Caco-2 (cell line): ENCODE results near the gene DNMT3A. TPM values are rescaled to one million over a fixed set of nuclear protein-coding genes. Genes with fewer than 3 reads are reported as not detected.

ENCODE experiments used
- BruUV-seq: library from RNA; stranded (reverse); fragments of 400-500 nt; replicated peaks from 2 replicates; lab custom pipeline; 2021; lab: Mats Ljungman, UMichigan
- CTCF ChIA-PET: fragments of 300-600 bp; sonication (Branson Sonifier 250); formaldehyde crosslinking; loops from one replicate; lab custom pipeline; 2022; ENCODE audit warnings: antibody characterized with exemption; lab: Charles Lee
- POLR2A ChIA-PET: fragments of 300-600 bp; sonication (Branson Sonifier 250); formaldehyde crosslinking; loops from one replicate; lab custom pipeline; 2022; ENCODE audit warnings: antibody characterized with exemption; lab: Charles Lee
- DNase-seq, 2 experiments: peaks; one replicate each; pipeline versions ENCODE4 v3.0.0 to v3.0.0-alpha.2; 2020 to 2022
- H3K27me3 ChIP-seq: replicated peaks from 2 replicates; pipeline ENCODE4 v1.6.0; 2011; ENCODE audit warnings: low read length; ENCODE audit not compliant: control insufficient read depth, insufficient read depth
- H3K36me3 ChIP-seq: 2 replicates; pipeline ENCODE4 v1.5.1; 2011; ENCODE audit warnings: low read length; ENCODE audit not compliant: control insufficient read depth, insufficient read depth
- H3K4me1 ChIP-seq: fragments of 250-450 bp; sonication (Bioruptor Pico); 2 replicates; pipeline ENCODE4 v1.5.1; 2020; ENCODE audit warnings: mild to moderate bottlenecking
- H3K4me3 ChIP-seq: 2 replicates; pipeline ENCODE4 v1.5.1; 2011; ENCODE audit warnings: low read depth, mild to moderate bottlenecking, control low read depth, low read length
- H3K9me3 ChIP-seq: fragments of 250-450 bp; sonication (Bioruptor Pico); 2 replicates; pipeline ENCODE4 v1.5.1; 2020; ENCODE audit warnings: mild to moderate bottlenecking, moderate library complexity
- H3K27ac Mint-ChIP-seq: one replicate; pipeline ENCODE4 v1.8.0; 2022; ENCODE audit warnings: mixed read lengths; ENCODE audit not compliant: unreplicated experiment
- H3K27me3 Mint-ChIP-seq: one replicate; pipeline ENCODE4 v1.8.0; 2022; ENCODE audit warnings: mixed read lengths; ENCODE audit not compliant: insufficient read depth, unreplicated experiment
- H3K36me3 Mint-ChIP-seq: one replicate; pipeline ENCODE4 v1.8.0; 2022; ENCODE audit warnings: mild to moderate bottlenecking, mixed read lengths; ENCODE audit not compliant: insufficient read depth, unreplicated experiment
- H3K4me1 Mint-ChIP-seq: one replicate; pipeline ENCODE4 v1.8.0; 2022; ENCODE audit warnings: low read depth, mixed read lengths; ENCODE audit not compliant: unreplicated experiment
- H3K4me3 Mint-ChIP-seq: one replicate; pipeline ENCODE4 v1.8.0; 2022; ENCODE audit warnings: mild to moderate bottlenecking, moderate library complexity, mixed read lengths; ENCODE audit not compliant: unreplicated experiment
- H3K9me3 Mint-ChIP-seq: one replicate; pipeline ENCODE4 v1.8.0; 2022; ENCODE audit warnings: mixed read lengths; ENCODE audit not compliant: unreplicated experiment
- CTCF ChIP-seq, 2 experiments: fragments of 200-600 bp in 1 of 2; IDR thresholded peaks; 1 replicate in 1 of 2; 2 replicates in 1 of 2; pipeline versions ENCODE4 v1.5.1 to v1.8.0; 2011 to 2022; ENCODE audit warnings: antibody characterized with exemption in 1 of 2, control low read depth in 1 of 2, inconsistent platforms in 1 of 2, low read depth in 1 of 2, low read length in 1 of 2, mild to moderate bottlenecking in 1 of 2, moderate library complexity in 1 of 2; ENCODE audit not compliant: insufficient read depth in 1 of 2, severe bottlenecking in 1 of 2, unreplicated experiment in 1 of 2
- intact Hi-C: fragments of 100-400 bp; cut with micrococcal nuclease; formaldehyde crosslinking; loops from one replicate; pipeline ENCODE4 v1.10.0; 2022; ENCODE audit not compliant: unreplicated experiment
- total RNA-seq: library from RNA; stranded (reverse); gene quantifications from 2 replicates; pipeline ENCODE4 v1.2.3, GENCODE V29; 2022

DNMT3A gene
- total RNA-seq, 1 experiment from 2014 or later = 72.2 TPM

- Histone ChIP-seq H3K36me3 (no peaks in the 10 kb centered on the region), H3K4me1 (no peaks in the 10 kb centered on the region), H3K9me3 (no peaks in the 10 kb centered on the region), H3K27me3 (no peaks in the 10 kb centered on the region), H3K4me3 (no peak overlapping the region)
- H3K9me3 Mint-ChIP-seq = no peaks in the 10 kb centered on the region
- H3K36me3 Mint-ChIP-seq = no peaks in the 10 kb centered on the region
- ChIA-PET CTCF (interaction anchor here (0.6 kb wide), 1 partner anchor 32 kb away, joined by 3 read pairs; no protein-coding TSS in a partner anchor), POLR2A (no interaction called here)
- H3K4me3 Mint-ChIP-seq = no peak overlapping the region
- no peaks in the 10 kb centered on the region for H3K27me3 Mint-ChIP-seq
- H3K27ac Mint-ChIP-seq = no peak overlapping the region
- no peak for DNase-seq
- intact Hi-C loops = no loop called here
- no peak for TF ChIP-seq CTCF (IDR thresholded peaks at IDR 0.05; ENCODE audit: insufficient read depth in 1 of 2, low read depth in 1 of 2, low read length in 1 of 2, severe bottlenecking in 1 of 2, unreplicated experiment in 1 of 2)
- H3K4me1 Mint-ChIP-seq = no peaks in the 10 kb centered on the region
- BruUV-seq = no TSS peak
These were observed 11.5 kb downstream of the DNMT3A start for GRCh38 chr2:25330273-25330672.

GRCh38 chr2:25328152-25329085 lies 13.3 kb downstream of the DNMT3A start:
- no peaks in the 10 kb centered on the region for H3K9me3 Mint-ChIP-seq
- Histone ChIP-seq H3K9me3 (no peaks in the 10 kb centered on the region), H3K27me3 (no peaks in the 10 kb centered on the region), H3K4me3 (no peak overlapping the region), H3K4me1 (no peaks in the 10 kb centered on the region), H3K36me3 (no peaks in the 10 kb centered on the region)
- no peak overlapping the region for H3K27ac Mint-ChIP-seq
- H3K4me3 Mint-ChIP-seq = no peak overlapping the region
- POLR2A ChIA-PET = no interaction called here
- TF ChIP-seq CTCF (IDR thresholded peaks at IDR 0.05; ENCODE audit: insufficient read depth in 1 of 2, low read depth in 1 of 2, low read length in 1 of 2, severe bottlenecking in 1 of 2, unreplicated experiment in 1 of 2) = no peak
- no peaks in the 10 kb centered on the region for H3K27me3 Mint-ChIP-seq
- intact Hi-C loops = no loop called here
- H3K36me3 Mint-ChIP-seq = no peaks in the 10 kb centered on the region
- DNase-seq = no peak
- H3K4me1 Mint-ChIP-seq = no peaks in the 10 kb centered on the region
- CTCF ChIA-PET = interaction anchor here (0.6 kb wide), 1 partner anchor 66 kb away, joined by 4 read pairs; no protein-coding TSS in a partner anchor
- no TSS peak for BruUV-seq

GRCh38 chr2:25326326-25327013 lies 15.3 kb downstream of the DNMT3A start:
- Mint-ChIP-seq H3K27ac (no peak overlapping the region), H3K27me3 (no peaks in the 10 kb centered on the region), H3K9me3 (no peaks in the 10 kb centered on the region), H3K36me3 (no peaks in the 10 kb centered on the region), H3K4me3 (no peak overlapping the region), H3K4me1 (no peaks in the 10 kb centered on the region)
- Histone ChIP-seq H3K9me3 (no peaks in the 10 kb centered on the region), H3K27me3 (no peaks in the 10 kb centered on the region), H3K4me3 (no peak overlapping the region), H3K36me3 (no peaks in the 10 kb centered on the region), H3K4me1 (no peaks in the 10 kb centered on the region)
- no peak for TF ChIP-seq CTCF (IDR thresholded peaks at IDR 0.05; ENCODE audit: insufficient read depth in 1 of 2, low read depth in 1 of 2, low read length in 1 of 2, severe bottlenecking in 1 of 2, unreplicated experiment in 1 of 2)
- ChIA-PET CTCF (no interaction called here), POLR2A (interaction anchor here (1.1 kb wide), 1 partner anchor 12 kb away, joined by 3 read pairs; no protein-coding TSS in a partner anchor)
- intact Hi-C loops = no loop called here
- no peak for DNase-seq
- no TSS peak for BruUV-seq
